ENCODE data around the gene CLTC. TPM values are rescaled to one million over a fixed set of nuclear protein-coding genes. Genes with fewer than 3 reads are reported as not detected.

CLTC gene
- total RNA-seq, 1 experiment from 2014 or later, result 254 TPM

- no peak overlapping the region for H3K4ac ChIP-seq (ENCODE audit: low read depth, low read length)
- H3K56ac ChIP-seq (ENCODE audit: insufficient read length, low read depth, low read length), result no peak overlapping the region
- no peak overlapping the region for H2BK5ac ChIP-seq (ENCODE audit: insufficient read length, low read length)
- no peak overlapping the region for H2BK12ac ChIP-seq (ENCODE audit: insufficient read length, low read depth, low read length)
- no peak overlapping the region for H3K18ac ChIP-seq (ENCODE audit: insufficient read length, low read depth, low read length)
- no peak overlapping the region for H3T11ph ChIP-seq (ENCODE audit: low read length)
- no peak overlapping the region for H2AFZ ChIP-seq (ENCODE audit: low read length)
- WGBS (ENCODE audit: extremely low coverage, insufficient read length, low lambda C conversion rate), result no CpG with 5 or more reads among the region's 4 CpGs
- Mint-ChIP-seq H3K27me3 (ENCODE audit: low read depth) (no peaks in the 10 kb centered on the region), H3K36me3 (ENCODE audit: insufficient read depth in 1 of 3, low read depth in 3 of 3) (peaks cover 41 to 89% (median 76%) of the 10 kb centered on the region in 3 experiments; a peak in 6 of 7 replicates), H3K4me1 (no peaks in the 10 kb centered on the region), H3K9me3 (no peaks in the 10 kb centered on the region), H3K27ac (no peak overlapping the region), H3K4me3 (no peak overlapping the region)
- no peak overlapping the region for H3K9ac ChIP-seq (ENCODE audit: extremely low read depth, insufficient read length, low read length)
- no peak overlapping the region for H4K5ac ChIP-seq (ENCODE audit: insufficient read length, low read depth, low read length)
- no peak overlapping the region for H3K27ac ChIP-seq (ENCODE audit: insufficient read length, low read depth, low read length)
- TF ChIP-seq CTCF (conservative IDR thresholded peaks at IDR 0.05), result no peak
- H3K9me3 ChIP-seq (ENCODE audit: control insufficient read depth, low read depth, low read length), result no peaks in the 10 kb centered on the region
- H2BK20ac ChIP-seq (ENCODE audit: low read depth, low read length, poor library complexity, severe bottlenecking), result no peak overlapping the region
- H2BK15ac ChIP-seq (ENCODE audit: low read depth, low read length), result no peak overlapping the region
- no peaks in the 10 kb centered on the region for H3K4me1 ChIP-seq (ENCODE audit: insufficient read depth, low read length)
- no peaks in the 10 kb centered on the region for H3K23me2 ChIP-seq (ENCODE audit: insufficient read length, low read depth, low read length, poor library complexity, severe bottlenecking)
- no peak overlapping the region for H4K91ac ChIP-seq (ENCODE audit: insufficient read length, low read depth, low read length)
- DNase-seq, result no peak
- no peaks in the 10 kb centered on the region for H4K20me1 ChIP-seq (ENCODE audit: control insufficient read depth, insufficient read depth, insufficient read length)
- H3K27me3 ChIP-seq (ENCODE audit: insufficient read depth, low read length), result no peaks in the 10 kb centered on the region
- no peak overlapping the region for H2AK5ac ChIP-seq (ENCODE audit: insufficient read length, low read length)
- H3K14ac ChIP-seq (ENCODE audit: insufficient read depth, low read length), result no peak overlapping the region
- H3K4me2 ChIP-seq (ENCODE audit: insufficient read depth, insufficient read length, low read length), result no peak overlapping the region
- H2BK120ac ChIP-seq (ENCODE audit: low read depth, low read length, poor library complexity, severe bottlenecking), result no peak overlapping the region
- no peaks in the 10 kb centered on the region for H3K79me1 ChIP-seq (ENCODE audit: insufficient read depth, low read depth, low read length, poor library complexity, severe bottlenecking)
- no peak overlapping the region for H4K8ac ChIP-seq (replicated peaks; ENCODE audit: insufficient read length, low read depth, low read length)
- no peaks in the 10 kb centered on the region for H3K79me2 ChIP-seq (ENCODE audit: insufficient read depth, low read length)
- H3K23ac ChIP-seq (ENCODE audit: insufficient read length, low read depth, low read length), result no peak overlapping the region
Observed at GRCh38 chr17:59680314-59680713, 60.6 kb downstream of the CLTC start.

All from H9 (cell line).